HG03159 (cell line): ENCODE data around the gene MCRS1.
"Not testable (repeated sequence)": the region's sequence is repeated elsewhere in the genome, so short reads cannot be mapped to it uniquely, and the experiment has no call there.

Experiments used
- ATAC-seq: cut with Tn5 transposase; IDR thresholded peaks from one replicate; pipeline ENCODE4 v1.9.1; 2021; ENCODE audit warnings: mild to moderate bottlenecking, moderate library complexity; ENCODE audit not compliant: unreplicated experiment

Gene MCRS1

DNA sequence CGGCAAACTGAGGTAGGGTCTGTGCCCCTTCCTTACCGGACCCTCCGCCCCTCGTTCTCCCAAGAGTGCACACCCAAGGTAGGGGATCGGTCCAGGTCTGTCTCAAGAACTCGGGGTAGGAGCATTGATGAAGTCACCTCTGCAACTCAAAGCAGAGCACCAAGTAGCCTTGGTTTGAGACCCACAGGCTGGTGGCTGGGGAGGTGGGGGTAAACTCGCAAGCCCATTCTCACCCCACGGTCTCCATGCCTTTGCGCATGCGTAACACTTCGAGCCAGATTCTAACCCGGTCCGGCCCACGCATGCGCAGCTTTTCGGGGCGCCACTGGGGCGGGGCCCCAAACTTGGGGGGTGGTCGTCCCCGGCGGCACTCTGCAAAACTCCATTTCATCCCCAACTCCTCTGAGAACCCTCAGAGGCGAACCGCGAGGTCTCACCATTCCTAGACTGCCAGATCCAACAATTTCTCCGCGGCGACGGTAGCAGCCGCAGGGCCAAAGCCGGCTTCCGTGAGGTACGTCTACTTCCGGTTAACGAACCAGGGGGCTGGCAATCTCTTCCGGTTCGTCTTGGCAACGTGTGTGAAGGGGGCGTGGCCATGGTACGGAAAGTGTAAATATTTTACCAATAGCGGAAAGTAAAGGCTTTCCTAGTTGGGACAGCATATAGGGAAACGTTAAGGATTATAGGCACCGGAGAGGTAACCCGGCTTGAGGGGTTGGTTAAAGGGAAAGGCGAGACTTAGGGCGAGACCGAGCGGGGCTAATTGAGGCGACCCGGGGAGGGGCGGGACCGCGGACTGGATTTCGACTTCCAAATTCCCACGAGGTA lies at the start of gene MCRS1:
MCRS1 (minus strand) TSS at position 532 of the 831 bp plus-strand sequence. CDS start 1,411 bp downstream, outside the sequence.
- ATAC-seq: peak; percentile 85

- ATAC-seq: no peak
These were observed 48.7 kb upstream of the MCRS1 start for GRCh38 chr12:49616533-49617219.

- ATAC-seq: no peak
These were observed 47.8 kb upstream of the MCRS1 start for GRCh38 chr12:49615725-49616124.

DNA sequence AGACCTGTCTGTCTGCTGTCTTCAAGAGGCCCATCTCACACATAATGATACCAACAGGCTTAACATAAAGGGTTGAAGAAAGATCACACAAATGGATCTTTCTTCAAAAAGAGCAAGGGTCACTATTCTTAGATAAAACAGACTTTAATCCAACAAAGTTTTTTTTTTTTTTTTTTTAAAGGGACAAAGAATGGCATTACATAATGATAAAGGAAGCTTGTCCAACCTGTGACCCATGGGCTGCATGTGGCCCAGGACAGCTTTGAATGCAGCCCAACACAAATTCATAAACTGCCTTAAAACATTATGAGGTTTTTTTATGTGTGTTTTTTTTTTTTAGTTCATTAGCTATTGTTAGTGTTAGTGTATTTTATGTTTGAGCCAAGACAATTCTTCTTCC lies 44.3 kb upstream of the MCRS1 start:
- no peak for ATAC-seq

GRCh38 chr12:49610785-49611184 lies 42.8 kb upstream of the MCRS1 start:
- ATAC-seq: not testable (repeated sequence)

GRCh38 chr12:49609875-49610154 lies 41.9 kb upstream of the MCRS1 start:
- no peak for ATAC-seq

DNA sequence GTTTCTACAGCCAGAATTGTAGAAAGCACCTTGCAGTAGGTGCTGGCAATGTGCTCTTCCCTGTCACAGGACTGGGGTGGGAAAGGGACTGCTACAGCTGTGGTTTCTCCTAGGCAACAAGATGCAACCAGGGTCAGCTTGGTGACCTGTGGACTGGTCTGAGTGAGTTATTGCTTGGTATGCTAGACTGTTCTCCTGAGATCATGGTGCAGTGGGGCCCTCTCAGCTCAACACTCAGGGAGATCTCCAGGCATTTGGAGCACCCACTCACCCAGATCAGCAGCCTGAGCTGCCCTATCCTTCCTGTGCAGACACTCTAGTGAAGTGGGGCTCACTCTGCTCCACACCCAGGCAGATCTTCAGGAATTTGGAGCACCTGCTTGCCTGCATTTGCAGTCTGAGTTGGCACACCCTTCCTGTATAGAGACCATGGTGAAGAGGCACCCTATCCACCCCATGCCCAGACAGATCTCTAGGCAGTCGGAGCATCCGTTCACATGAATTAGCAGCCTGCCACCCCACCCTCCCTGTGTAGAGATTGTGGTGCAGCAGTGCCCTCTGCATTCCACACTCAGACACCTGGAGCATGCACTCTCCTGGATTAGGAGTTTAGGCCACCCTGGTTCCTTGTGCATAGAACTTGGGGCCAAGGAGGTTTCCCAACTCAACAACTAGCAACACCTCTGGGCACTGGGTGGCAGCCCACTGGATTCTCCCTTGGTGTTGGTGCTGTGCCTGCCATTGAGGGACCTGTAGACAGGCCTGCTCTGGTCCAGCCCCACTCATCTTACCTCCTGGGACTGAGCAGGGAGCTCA lies 41.3 kb upstream of the MCRS1 start:
- no peak for ATAC-seq

- not testable (repeated sequence) for ATAC-seq
These were observed 37.6 kb upstream of the MCRS1 start, which contains the start of gene FAM186B for GRCh38 chr12:49605539-49605938. Gene FAM186B, minus strand, starts transcription at chr12:49605639. Its CDS starts 162 bp downstream, at chr12:49605477.

GRCh38 chr12:49604856-49605255 lies 36.9 kb upstream of the MCRS1 start:
- no peak for ATAC-seq

- no peak for ATAC-seq
These were observed 35.8 kb upstream of the MCRS1 start for GRCh38 chr12:49603721-49604120.

DNA sequence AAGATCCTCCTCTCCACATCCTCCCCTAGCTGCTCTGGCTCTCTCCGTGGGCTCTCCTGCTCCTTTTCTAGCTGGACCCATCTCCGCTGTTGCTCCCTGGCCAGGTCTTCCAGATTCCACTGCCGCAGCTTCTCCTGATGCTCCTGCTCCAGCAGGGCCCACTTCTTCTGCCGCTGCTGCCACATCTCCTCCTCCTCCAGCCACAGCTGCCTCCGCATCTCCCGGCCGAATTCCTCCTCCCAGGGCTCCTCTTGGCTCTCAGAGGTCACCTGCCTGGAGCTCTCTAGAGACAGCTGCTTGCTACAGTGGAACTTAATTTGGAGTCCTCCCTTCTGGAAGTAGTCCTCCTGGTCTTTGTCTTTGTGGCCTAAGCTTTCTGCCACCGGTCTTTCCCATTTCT lies 32.0 kb upstream of the MCRS1 start:
- ATAC-seq: no peak

GRCh38 chr12:49598527-49598926 lies 30.6 kb upstream of the MCRS1 start:
- no peak for ATAC-seq

DNA sequence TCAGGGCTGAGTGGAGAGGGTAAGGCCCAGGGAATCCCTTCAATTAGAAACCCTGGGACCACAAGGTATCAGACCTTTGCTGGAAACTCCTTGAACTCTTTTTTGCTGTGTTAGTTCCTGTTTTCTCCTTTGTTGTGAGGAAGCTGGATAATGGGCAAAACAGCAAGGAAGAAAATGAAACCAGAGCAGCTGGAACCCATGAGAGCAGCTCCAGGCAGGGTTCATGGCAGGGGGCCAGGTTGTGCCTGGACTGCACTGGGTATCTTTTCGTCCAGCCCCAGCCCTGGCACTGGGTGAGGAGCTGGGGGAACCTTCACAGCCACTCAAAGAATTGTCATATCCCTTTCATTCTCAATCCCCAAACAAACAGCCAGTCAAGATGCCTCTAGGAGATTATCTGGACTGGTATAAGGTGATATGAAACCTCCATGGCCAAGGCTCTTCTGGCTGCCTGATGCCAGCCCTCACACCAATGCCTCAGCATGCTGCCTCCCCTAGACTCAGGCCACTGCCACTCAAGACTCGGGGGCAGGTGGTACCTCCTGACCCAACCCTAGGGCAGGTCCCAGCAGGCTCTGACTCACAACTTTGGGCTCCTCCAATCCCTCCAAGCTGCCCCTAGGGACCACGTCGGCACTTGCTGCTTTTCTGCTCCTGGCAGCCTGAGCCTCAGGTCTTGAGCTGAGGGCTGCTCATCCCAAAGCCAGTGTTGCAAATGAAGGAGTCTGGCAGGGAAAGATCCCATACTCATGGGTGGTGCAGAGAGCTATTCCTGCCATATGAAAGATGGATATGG lies 21.0 kb upstream of the MCRS1 start:
- ATAC-seq: no peak

DNA sequence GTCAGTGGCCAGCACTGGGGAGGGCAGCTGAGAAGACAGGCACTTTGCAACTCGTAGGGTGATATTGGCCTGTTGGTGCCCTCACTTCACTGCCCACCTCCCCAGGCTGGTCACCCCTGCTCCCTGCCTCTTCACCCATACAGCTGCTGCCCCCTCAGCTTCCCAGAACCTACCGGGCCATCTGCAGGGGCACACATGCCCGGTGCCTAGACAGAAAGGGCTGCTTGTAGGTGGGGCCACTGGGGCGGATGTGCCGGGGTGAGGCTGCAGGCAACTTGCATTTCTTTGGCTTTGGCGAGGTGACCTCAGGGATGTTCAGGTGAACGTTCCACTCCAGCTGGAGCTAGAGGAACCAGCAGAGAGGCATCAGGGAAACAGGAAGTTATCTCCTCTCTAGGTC lies 20.3 kb upstream of the MCRS1 start:
- no peak for ATAC-seq

DNA sequence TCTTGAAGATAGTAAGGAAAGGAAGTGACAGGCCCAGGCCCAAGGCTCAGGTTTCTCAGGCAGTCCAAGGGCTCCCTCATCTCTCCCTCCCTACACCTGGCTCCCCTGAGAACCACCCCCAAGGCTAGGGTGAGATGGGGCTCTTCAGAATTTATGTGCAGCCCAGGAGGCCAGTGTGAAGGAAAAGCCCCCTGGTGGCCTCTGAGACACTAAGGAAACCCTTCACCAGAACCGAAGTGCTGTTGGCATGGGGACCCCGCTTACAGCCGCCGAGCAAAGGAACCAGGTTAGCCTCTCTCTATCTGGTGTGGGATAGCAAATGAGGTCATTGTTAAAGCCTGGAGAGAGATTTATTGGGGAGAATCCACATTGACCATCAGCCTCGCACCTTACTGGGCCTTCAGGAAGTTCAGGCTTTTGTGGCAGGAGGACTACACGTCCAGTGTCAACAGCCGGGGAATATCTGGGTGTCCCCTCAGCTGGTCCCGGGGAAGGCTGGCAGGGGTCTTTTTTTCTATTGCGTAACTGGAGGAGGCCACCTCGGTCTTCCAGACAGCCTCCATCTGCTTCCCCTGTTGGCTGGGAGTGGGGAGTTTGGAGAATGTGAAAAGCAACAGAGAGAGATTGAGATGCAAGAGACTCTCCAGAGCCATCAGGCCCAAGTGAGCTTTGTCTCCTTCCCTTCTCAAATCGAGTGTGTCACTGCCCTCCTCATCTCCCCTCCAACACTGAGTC lies 19.4 kb upstream of the MCRS1 start:
- no peak for ATAC-seq

GRCh38 chr12:49585477-49586459 lies 17.8 kb upstream of the MCRS1 start:
- no peak for ATAC-seq

DNA sequence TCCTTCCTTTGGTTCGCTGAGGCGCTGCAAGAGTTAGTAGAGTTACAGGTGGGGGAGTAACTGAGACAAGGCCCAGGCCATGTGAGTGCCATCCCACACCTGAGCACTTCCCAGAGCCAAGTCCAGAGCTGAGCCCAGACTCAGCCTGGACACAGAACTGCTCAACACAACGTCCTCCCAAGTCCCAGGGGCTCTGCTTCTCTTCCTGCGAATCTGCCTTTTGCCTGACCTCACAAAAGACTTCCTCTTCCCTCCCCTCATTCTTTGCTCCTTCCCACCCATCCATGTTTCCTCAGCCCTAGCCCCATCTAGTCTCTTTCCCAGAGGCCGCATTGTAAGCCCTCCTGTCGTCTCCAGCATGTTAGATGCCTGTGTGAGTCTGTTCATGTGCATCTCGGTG lies 16.6 kb upstream of the MCRS1 start:
- no peak for ATAC-seq

DNA sequence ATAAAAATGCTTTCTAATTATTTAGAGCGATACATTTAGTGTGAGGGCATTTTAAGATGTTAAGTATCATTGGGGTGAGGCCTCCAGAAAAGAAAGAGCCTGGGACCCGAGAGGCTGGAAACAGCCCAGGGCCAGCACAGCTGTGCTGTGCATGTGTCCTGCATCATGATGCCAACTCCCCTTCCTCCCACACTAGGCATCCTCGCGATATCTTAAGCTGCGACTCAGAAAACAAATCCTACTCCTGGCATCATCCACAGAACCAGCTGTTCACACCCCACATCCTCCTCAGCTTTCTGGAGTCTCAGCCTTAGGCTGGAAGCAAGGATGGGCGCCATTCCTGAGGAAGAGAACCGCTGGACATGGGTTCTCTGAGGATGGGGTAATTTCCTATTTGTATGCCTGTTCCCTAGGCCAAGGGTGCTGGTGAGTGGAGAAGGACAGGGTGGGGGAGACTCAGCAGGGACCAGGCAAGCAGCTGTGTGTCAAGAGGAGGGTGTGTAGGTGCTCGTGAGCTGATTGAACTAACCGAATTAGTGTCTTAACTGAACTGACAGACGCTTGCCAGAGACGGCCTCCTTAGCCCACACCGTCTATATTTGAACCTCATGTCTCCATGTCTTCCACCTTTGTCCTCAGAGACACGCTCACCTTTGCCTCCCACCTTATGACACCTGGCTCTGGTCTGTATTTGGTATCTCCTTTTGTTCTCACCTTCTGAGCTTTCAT lies 15.6 kb upstream of the MCRS1 start:
- ATAC-seq: no peak
